Measurements from ENCODE around the gene ABCG8. TPM values are rescaled to one million over a fixed set of nuclear protein-coding genes. Genes with fewer than 3 reads are reported as not detected.

Gene ABCG8
- total and polyA plus RNA-seq, 9 of the 15 experiments (the other 6 are each of a cell fraction or from before 2014, with no cell fraction given) = not detected

GRCh38 chr2:43855292-43855691 lies 16.5 kb downstream of the ABCG8 start (continued):
- TF ChIP-seq PTTG1 (tag; IDR thresholded peaks at IDR 0.05; ENCODE audit: low read depth) = no peak
- no peak for TF ChIP-seq LEF1 (IDR thresholded peaks at IDR 0.05)
- TF ChIP-seq MXD1 (CRISPR knock-in tag; IDR thresholded peaks at IDR 0.05; ENCODE audit: borderline replicate concordance, poor library complexity, severe bottlenecking) = no peak

GRCh38 chr2:43872151-43872550 lies 33.4 kb downstream of the ABCG8 start:
- DNase-seq (ENCODE audit: extremely low read depth in 1 of 4, low spot score in 3 of 4) (no peak), ATAC-seq (no peak), FAIRE-seq (no peak)
- H3K4me2 ChIP-seq (ENCODE audit: insufficient read depth, low read length) = no peak overlapping the region
- in situ Hi-C loops (cut with MboI) = loop anchor here (5.0 kb wide), 1 partner anchor 270 kb away; no protein-coding TSS in a partner anchor
- intact Hi-C loops (cut with micrococcal nuclease) = loop anchor here (10.0 kb wide), 1 partner anchor 373 kb away; no protein-coding TSS in a partner anchor
- no peaks in the 10 kb centered on the region for H3K9me1 ChIP-seq (ENCODE audit: control insufficient read depth, insufficient read depth, low read length)
- no peak overlapping the region for H3K9ac ChIP-seq (ENCODE audit: insufficient read depth in 1 of 2, low read depth in 2 of 2, low read length in 2 of 2)
- POLR2A ChIA-PET = no interaction called here
- no peaks in the 10 kb centered on the region for H3K79me2 ChIP-seq (ENCODE audit: control insufficient read depth, insufficient read depth, low read length)
- H3K27ac ChIP-seq (ENCODE audit: extremely low read depth, low read depth, low read length) = no peak overlapping the region
- H4K20me1 ChIP-seq (replicated peaks; ENCODE audit: control insufficient read depth, insufficient read depth, low read length) = no peaks in the 10 kb centered on the region
- H2AFZ ChIP-seq (ENCODE audit: low read depth, low read length) = no peak overlapping the region
- no peaks in the 10 kb centered on the region for H3K4me1 ChIP-seq (replicated peaks in 1 of 2; ENCODE audit: control insufficient read depth in 2 of 2, insufficient read depth in 2 of 2, low read length in 2 of 2)
- H3K9me3 ChIP-seq (replicated peaks; ENCODE audit: control insufficient read depth, insufficient read depth, low read depth, low read length) = 0 out of 2 replicates have a peak, but pooled peaks cover 3% of the 10 kb centered on the region
- no peak overlapping the region for H3K4me3 ChIP-seq
- CTCF ChIA-PET (ENCODE audit: low intra/inter-chr PET ratio) = no interaction called here
- H3K27me3 ChIP-seq (ENCODE audit: control insufficient read depth in 2 of 2, insufficient read depth in 2 of 2, low read length in 2 of 2) = peaks cover 25 to 44% of the 10 kb centered on the region in 2 experiments; a peak in 4 of 5 replicates
- 1% methylated on average over 11 of the region's 12 CpGs for WGBS (ENCODE audit: insufficient coverage, low coverage, missing lambda C conversion rate)
- BruUV-seq (replicated peaks) = no TSS peak
- no peaks in the 10 kb centered on the region for H3K36me3 ChIP-seq (ENCODE audit: control insufficient read depth, insufficient read depth, low read length)
- TF ChIP-seq TEAD1 (CRISPR knock-in tag; IDR thresholded peaks at IDR 0.05) = no peak
- TF ChIP-seq ZBTB40 (IDR thresholded peaks at IDR 0.05) = no peak
- no peak for TF ChIP-seq ZBTB40 (CRISPR knock-in tag; IDR thresholded peaks at IDR 0.05)
- TF ChIP-seq ZNF512 (tag; IDR thresholded peaks at IDR 0.05) = no peak
- no peak for TF ChIP-seq NR0B1 (IDR thresholded peaks at IDR 0.05; ENCODE audit: partially characterized antibody)

Measured in K562 (cell line).